ENCODE data around the gene TBC1D1.
"Not testable (repeated sequence)": the region's sequence is repeated elsewhere in the genome, so short reads cannot be mapped to it uniquely, and the experiment has no call there.

TBC1D1 gene

DNA sequence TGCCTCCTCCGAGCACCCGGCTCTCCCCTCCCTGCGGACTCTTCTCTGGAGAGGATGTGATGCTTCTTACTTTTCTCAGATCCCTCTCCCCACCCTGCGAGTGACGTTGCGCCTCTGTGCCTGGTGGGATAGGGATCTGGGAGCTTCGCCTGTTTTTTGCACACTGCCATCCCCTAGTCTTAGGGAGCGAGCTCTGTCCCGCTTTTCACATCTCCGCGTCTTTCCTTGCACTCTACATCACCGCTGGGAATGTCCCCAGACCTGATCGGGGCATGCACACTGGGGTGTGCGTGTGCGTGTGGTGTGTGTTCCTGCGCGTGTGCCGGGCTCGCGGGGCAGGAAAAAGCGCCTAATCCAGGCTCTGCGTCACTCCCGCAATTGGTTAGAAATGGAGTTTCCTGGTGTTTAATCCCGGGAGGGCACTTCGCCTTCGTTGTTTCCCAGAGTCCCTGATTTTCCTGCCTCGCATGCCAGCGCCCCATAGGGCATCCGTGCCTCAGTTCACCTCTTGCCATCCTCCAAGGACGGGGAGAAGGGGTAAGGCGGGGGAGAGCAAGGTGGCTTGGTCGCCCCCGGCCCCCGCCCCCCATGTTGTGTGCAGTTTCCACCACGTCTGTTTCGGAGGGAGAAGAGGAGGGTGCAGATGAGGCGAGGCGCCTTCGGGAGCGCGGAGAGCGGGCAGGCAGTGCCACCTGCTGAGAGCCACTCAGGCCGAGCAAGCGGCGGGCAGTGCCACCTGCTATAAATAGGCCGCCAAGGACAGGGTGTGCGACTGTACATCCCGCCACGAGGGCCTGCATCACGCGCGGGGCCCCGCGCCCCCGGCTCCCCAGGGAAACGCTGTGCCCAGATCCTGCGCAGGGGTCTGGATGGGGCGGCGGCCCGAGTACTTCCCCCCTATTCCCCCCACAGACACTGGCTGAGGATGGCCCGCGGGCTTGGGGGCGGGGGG lies 759 bp upstream of the TBC1D1 start:
- DNase-seq: no peak

GRCh38 chr4:37891260-37892159 lies 626 bp downstream of the TBC1D1 start:
- DNase-seq: peak; percentile 57

DNA sequence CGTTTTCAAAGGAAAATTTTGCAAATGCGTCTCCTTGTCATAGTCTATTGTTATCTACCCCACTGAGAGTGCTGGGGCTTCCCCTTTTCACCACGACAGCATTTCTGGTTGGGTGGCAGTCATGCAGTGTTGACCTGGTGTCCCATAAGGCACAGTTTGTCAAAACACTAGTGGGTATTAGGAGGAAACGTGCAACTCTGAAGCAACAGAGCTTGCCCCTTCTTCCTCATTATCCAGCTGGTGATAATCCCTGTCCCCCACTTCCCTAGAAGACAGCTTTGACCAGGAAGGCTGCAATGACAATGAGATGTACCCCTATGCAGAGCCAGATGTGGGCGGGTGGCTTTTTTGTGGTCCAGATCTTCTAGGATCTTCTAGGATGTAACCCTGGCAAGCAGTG lies 1.8 kb downstream of the TBC1D1 start:
- DNase-seq: no peak

- no peak for DNase-seq
These were observed 2.3 kb downstream of the TBC1D1 start for GRCh38 chr4:37893164-37893563.

- DNase-seq: no peak
These were observed 4.4 kb downstream of the TBC1D1 start for GRCh38 chr4:37895271-37895670.

GRCh38 chr4:37896206-37896860 lies 5.4 kb downstream of the TBC1D1 start:
- no peak for DNase-seq

GRCh38 chr4:37902212-37902611 lies 11.3 kb downstream of the TBC1D1 start:
- no peak for DNase-seq

DNA sequence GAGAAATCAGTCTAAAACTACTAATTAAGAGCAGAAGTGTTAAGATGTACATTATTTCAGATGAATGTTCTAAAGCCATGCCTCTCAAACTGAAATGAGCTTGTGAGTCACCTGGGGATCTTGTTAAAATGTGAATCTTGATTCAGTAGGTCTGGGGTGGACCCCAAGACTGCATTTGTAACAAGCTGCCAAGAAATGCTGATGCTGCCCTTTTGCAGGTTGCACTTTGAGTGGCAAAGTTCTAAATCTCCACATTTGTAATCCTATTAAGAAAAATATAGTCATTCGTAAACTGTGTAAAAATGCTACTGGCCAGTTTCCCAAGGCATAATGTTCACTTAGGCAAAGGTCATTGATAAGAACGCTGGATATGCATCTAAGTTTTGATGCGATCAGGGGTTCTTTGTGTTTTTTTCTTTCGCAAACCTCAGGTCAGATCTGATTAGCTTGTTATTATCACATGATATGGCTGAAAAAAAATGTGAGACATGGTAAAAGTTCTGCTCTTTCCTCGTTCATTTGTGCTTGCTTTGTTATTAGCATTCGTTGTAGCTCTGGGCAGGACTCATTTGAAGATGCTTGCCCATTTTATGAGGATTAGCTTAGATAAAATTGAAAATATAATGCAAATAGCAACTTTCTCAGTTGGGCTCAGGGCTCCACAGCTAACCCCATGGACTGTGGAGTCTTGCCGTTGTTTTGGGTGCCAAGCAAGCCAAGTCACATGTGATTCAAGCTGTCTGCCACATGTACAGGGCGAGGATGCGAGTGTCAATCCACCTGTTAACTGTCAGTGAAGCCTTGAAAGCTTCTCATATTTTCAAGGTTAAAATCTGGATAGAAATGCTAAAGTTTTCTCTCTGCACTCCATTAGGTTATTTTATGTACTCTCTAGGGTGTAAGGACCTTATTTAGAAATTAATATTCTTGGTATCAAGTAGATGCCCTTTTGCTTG lies 12.1 kb downstream of the TBC1D1 start:
- no peak for DNase-seq

GRCh38 chr4:37903901-37904300 lies 13.0 kb downstream of the TBC1D1 start:
- DNase-seq: no peak

GRCh38 chr4:37904824-37905223 lies 13.9 kb downstream of the TBC1D1 start:
- no peak for DNase-seq

DNA sequence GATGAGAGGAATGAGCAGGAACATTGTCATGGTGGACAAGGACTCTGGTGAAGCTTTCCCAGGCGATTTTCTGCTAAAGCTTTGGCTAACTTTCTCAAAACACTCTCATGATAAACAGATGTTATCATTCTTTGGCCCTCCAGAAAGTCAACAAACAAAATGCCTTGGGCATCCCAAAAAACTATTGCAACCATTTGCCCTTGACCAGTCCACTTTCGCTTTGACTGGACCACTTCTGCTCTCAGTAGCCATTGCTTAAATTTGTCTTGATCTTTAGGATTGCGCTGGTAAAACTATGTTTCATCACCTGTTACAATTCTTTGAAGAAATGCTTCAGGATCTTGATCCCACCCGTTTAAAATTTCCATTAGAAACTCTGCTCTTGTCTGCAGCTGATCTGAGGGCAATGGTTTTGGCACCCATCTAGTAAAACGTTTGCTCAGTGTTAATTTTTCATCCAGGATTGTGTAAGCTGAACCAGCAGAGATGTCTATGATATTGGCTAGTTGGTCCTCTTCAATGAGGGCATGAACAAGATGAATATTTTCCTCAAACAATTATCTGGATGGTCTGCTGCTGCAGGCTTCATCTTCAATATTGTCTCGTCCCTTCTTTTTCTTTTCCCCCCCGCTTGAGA lies 14.8 kb downstream of the TBC1D1 start:
- DNase-seq: no peak

- DNase-seq: no peak
These were observed 17.8 kb downstream of the TBC1D1 start for GRCh38 chr4:37908488-37909331.

GRCh38 chr4:37909332-37910090 lies 18.6 kb downstream of the TBC1D1 start:
- no peak for DNase-seq

DNA sequence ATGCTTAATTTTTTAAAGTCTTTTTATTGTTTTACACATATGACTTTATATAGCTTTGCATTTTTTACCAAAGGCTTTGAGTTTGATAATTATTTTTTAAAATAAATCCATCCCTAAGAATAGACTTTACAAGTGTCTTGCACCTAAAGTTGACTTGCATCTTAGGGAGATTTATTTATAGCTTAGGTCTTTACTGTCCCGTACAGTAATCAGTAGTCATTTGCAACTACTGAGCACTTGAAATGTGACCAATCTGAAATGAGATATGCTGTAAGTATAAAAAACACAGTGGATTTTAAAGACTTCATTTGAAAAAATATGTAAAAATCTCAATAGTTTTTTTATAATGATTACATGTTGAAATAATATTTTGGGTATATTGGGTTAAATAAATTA lies 19.2 kb downstream of the TBC1D1 start:
- DNase-seq: no peak

DNA sequence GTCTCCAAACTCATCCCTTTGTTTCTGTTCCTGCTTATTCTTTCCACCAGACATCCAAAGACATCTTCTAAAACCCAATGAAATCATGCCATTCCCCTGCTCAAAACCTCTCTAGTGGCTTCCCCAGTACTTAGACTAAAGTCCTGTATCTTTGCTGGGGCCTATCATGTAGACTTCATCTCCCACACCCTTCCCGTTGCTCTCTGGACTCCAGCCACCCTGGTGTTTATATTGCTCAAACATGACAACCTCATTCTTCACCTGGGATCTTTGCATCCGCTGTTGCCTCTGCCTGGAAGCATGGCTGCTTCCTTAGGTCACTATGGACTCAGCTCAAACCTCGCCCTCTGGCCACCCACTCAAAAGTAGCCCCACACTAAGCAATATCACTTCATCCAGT lies 23.7 kb downstream of the TBC1D1 start:
- DNase-seq: no peak

GRCh38 chr4:37917388-37917787 lies 26.5 kb downstream of the TBC1D1 start:
- DNase-seq: no peak

GRCh38 chr4:37918653-37919052 lies 27.8 kb downstream of the TBC1D1 start:
- DNase-seq: no peak

GRCh38 chr4:37922328-37922727 lies 31.4 kb downstream of the TBC1D1 start:
- no peak for DNase-seq

GRCh38 chr4:37923089-37923488 lies 32.2 kb downstream of the TBC1D1 start:
- not testable (repeated sequence) for DNase-seq

DNA sequence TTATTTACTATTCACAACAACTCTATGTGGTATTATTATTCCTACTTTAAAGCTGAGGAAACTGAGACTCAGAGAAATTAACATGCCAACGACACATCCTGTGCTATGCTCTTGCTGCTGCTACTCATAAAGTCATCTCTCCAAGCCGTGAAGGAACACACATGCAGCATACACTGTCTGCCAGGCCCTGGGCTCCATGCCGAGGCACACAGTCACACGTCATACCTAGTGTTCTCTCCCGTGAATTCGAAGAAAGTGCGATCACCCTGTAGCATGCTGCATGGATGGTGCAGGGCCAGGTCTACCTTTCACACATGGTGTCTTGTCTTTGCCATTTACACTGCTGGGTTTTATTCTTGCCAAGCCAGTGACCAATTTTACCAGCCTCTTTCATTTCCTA lies 34.1 kb downstream of the TBC1D1 start:
- DNase-seq: no peak
